AG04450 (cell line): ENCODE data around the gene CCR7. TPM values are rescaled to one million over a fixed set of nuclear protein-coding genes. Genes with fewer than 3 reads are reported as not detected.
"Not testable (repeated sequence)": the region's sequence is repeated elsewhere in the genome, so short reads cannot be mapped to it uniquely, and the experiment has no call there.

Source experiments
- CTCF ChIA-PET: fragments of 300-600, 350-600 bp; formaldehyde crosslinking; extraction: SDS; loops from one replicate; lab custom pipeline; 2022; ENCODE audit warnings: antibody characterized with exemption, inconsistent platforms; lab: Charles Lee
- POLR2A ChIA-PET: fragments of 350-600 bp; formaldehyde crosslinking; extraction: SDS; loops from one replicate; lab custom pipeline; 2021; ENCODE audit warnings: antibody characterized with exemption, inconsistent platforms; lab: Yijun Ruan, JAX
- DNase-seq: peaks from one replicate; pipeline ENCODE4 v3.0.0-alpha.2; 2011; ENCODE audit warnings: low read depth, low spot score
- H3K27ac ChIP-seq: one replicate; pipeline ENCODE4 v1.5.1; 2012; ENCODE audit warnings: low read depth, low read length, control low read depth
- H3K27me3 ChIP-seq: one replicate; pipeline ENCODE4 v1.6.0; 2012; ENCODE audit warnings: low read length; ENCODE audit not compliant: control insufficient read depth, insufficient read depth
- H3K4me3 ChIP-seq: 2 replicates; pipeline ENCODE4 v1.5.1; 2011; ENCODE audit warnings: mild to moderate bottlenecking, low read depth, low read length, control low read depth
- H3K9me3 ChIP-seq: 2 replicates; pipeline ENCODE4 v1.5.1; 2012; ENCODE audit warnings: low read length; ENCODE audit not compliant: control insufficient read depth, insufficient read depth
- polyA plus RNA-seq: library from polyadenylated mRNA; depleted of rRNA; stranded (reverse); fragments of >200 nt; gene quantifications from 2 replicates; pipeline ENCODE4 v1.2.3, GENCODE V29; 2011
- TF ChIP-seq, protein P1 (sequence below): IDR thresholded peaks from 2 replicates; pipeline ENCODE4 v1.5.1; 2011; ENCODE audit warnings: low read depth, low read length, control low read depth, inconsistent platforms

Gene CCR7
- polyA plus RNA-seq, 1 experiment = 0.22 TPM

GRCh38 chr17:40580140-40580539, 14.9 kb upstream of the CCR7 start:
- H3K27me3 ChIP-seq = peaks cover 25% of the 10 kb centered on the region
- H3K4me3 ChIP-seq = no peak overlapping the region
- no peaks in the 10 kb centered on the region for H3K9me3 ChIP-seq
- ChIA-PET CTCF (no interaction called here), POLR2A (no interaction called here)
- H3K27ac ChIP-seq = no peak overlapping the region
- TF ChIP-seq, protein P1, sequence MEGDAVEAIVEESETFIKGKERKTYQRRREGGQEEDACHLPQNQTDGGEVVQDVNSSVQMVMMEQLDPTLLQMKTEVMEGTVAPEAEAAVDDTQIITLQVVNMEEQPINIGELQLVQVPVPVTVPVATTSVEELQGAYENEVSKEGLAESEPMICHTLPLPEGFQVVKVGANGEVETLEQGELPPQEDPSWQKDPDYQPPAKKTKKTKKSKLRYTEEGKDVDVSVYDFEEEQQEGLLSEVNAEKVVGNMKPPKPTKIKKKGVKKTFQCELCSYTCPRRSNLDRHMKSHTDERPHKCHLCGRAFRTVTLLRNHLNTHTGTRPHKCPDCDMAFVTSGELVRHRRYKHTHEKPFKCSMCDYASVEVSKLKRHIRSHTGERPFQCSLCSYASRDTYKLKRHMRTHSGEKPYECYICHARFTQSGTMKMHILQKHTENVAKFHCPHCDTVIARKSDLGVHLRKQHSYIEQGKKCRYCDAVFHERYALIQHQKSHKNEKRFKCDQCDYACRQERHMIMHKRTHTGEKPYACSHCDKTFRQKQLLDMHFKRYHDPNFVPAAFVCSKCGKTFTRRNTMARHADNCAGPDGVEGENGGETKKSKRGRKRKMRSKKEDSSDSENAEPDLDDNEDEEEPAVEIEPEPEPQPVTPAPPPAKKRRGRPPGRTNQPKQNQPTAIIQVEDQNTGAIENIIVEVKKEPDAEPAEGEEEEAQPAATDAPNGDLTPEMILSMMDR = no peak
- no peak for DNase-seq

GRCh38 chr17:40579471-40579870, 14.2 kb upstream of the CCR7 start:
- Histone ChIP-seq H3K4me3 (no peak overlapping the region), H3K9me3 (no peaks in the 10 kb centered on the region), H3K27ac (no peak overlapping the region), H3K27me3 (peaks cover 22% of the 10 kb centered on the region)
- ChIA-PET POLR2A (no interaction called here), CTCF (no interaction called here)
- TF ChIP-seq, protein P1 = no peak
- no peak for DNase-seq

GRCh38 chr17:40577611-40578065, 12.4 kb upstream of the CCR7 start:
- ChIA-PET CTCF (interaction anchor here (1.1 to 1.2 kb wide), 2 partner anchors 17 to 19 kb away, joined by 3 read pairs; no protein-coding TSS in a partner anchor), POLR2A (no interaction called here)
- Histone ChIP-seq H3K27ac (no peak overlapping the region), H3K27me3 (peaks cover 20% of the 10 kb centered on the region), H3K4me3 (no peak overlapping the region), H3K9me3 (no peaks in the 10 kb centered on the region)
- no peak for DNase-seq
- TF ChIP-seq, protein P1 = no peak

GRCh38 chr17:40576113-40576740, 11.0 kb upstream of the CCR7 start:
- ChIA-PET POLR2A (no interaction called here), CTCF (interaction anchor here (0.7 kb wide), 1 partner anchor 1087 kb away, joined by 4 read pairs; no protein-coding TSS in a partner anchor)
- Histone ChIP-seq H3K9me3 (no peaks in the 10 kb centered on the region), H3K27ac (no peak overlapping the region), H3K4me3 (no peak overlapping the region), H3K27me3 (peaks cover 14% of the 10 kb centered on the region)
- TF ChIP-seq, protein P1 = no peak
- no peak for DNase-seq

- Histone ChIP-seq H3K27ac (no peak overlapping the region), H3K27me3 (peaks cover 17% of the 10 kb centered on the region), H3K4me3 (no peak overlapping the region), H3K9me3 (no peaks in the 10 kb centered on the region)
- CTCF ChIA-PET = interaction anchor here (0.6 kb wide), 1 partner anchor 14 kb away, joined by 3 read pairs; no protein-coding TSS in a partner anchor
- POLR2A ChIA-PET = no interaction called here
- no peak for DNase-seq
- TF ChIP-seq, protein P1 = no peak
Measured at GRCh38 chr17:40574292-40574691, 9.0 kb upstream of the CCR7 start.

DNA sequence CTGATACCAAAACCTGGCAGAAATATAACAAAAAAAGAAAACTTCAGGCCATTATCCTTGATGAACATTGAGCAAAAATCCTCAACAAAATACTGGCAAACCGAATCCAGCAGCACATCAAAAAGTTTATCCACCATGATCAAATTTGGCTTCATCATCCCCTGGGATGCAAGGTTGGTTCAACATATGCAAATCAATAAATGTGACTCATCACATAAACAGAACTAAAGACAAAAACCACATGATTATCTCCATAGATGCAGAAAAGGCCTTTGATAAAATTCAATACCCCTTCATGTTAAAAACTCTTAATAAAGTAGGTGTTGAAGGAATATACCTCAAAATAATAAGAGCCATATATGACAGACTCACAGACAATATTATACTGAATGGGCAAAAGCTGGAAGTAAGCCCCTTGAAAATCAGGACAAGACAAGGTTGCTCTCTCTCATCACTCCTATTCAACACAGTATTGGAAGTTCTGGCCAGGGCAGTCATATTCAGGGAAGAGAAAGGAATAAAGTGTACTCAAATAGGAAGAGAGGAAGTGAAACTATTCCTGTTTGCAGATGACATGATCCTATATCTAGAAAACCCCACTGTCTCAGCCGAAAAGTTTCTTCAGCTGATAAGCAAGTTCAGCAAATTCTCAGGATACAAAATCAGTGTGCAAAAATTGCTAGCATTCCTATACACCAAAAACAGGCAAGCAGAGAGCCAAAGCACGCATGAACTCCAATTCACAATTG, 7.1 kb upstream of the CCR7 start:
- DNase-seq, POLR2A ChIA-PET, H3K9me3 ChIP-seq, CTCF ChIA-PET, H3K27ac ChIP-seq, H3K4me3 ChIP-seq: not testable (repeated sequence)
- peaks cover 29% of the 10 kb centered on the region for H3K27me3 ChIP-seq
